ENCODE data around the gene BMP6. TPM values are rescaled to one million over a fixed set of nuclear protein-coding genes. Genes with fewer than 3 reads are reported as not detected.

BMP6 gene
- total RNA-seq, 1 donor from 2014 or later: 0.41 TPM

GRCh38 chr6:7747901-7748504 is 22.1 kb downstream of the BMP6 start:
- H3K9me3 Mint-ChIP-seq: no peaks in the 10 kb centered on the region
- no peaks in the 10 kb centered on the region for H4K20me1 ChIP-seq (ENCODE audit: low read depth)
- no peaks in the 10 kb centered on the region for H3F3A ChIP-seq (ENCODE audit: low read depth)
- H3K27ac ChIP-seq: no peak overlapping the region
- H3K4me3 Mint-ChIP-seq: no peak overlapping the region
- H3K4me3 ChIP-seq: no peak overlapping the region
- no peak overlapping the region for H3K4me2 ChIP-seq
- DNase-seq (ENCODE audit: low spot score): no peak
- no peaks in the 10 kb centered on the region for H3K27me3 ChIP-seq
- H3K4me1 Mint-ChIP-seq: peaks cover 11% of the 10 kb centered on the region
- H3K9me3 ChIP-seq (ENCODE audit: low read depth): no peaks in the 10 kb centered on the region
- no peak overlapping the region for H3K27ac Mint-ChIP-seq
- no peaks in the 10 kb centered on the region for H3K36me3 Mint-ChIP-seq
- H3K4me1 ChIP-seq: no peaks in the 10 kb centered on the region
- no peak overlapping the region for H3K9ac ChIP-seq
- no peak overlapping the region for H2AFZ ChIP-seq (replicated peaks)
- no peaks in the 10 kb centered on the region for H3K36me3 ChIP-seq
- H3K79me2 ChIP-seq (ENCODE audit: low read depth): no peaks in the 10 kb centered on the region
- H3K27me3 Mint-ChIP-seq (ENCODE audit: insufficient read depth, low read depth): peaks cover 2% of the 10 kb centered on the region
- TF ChIP-seq EZH2 (IDR thresholded peaks at IDR 0.05) (no peak), EZH2phosphoT487 (IDR thresholded peaks at IDR 0.05) (no peak)
- TF ChIP-seq, protein P1, sequence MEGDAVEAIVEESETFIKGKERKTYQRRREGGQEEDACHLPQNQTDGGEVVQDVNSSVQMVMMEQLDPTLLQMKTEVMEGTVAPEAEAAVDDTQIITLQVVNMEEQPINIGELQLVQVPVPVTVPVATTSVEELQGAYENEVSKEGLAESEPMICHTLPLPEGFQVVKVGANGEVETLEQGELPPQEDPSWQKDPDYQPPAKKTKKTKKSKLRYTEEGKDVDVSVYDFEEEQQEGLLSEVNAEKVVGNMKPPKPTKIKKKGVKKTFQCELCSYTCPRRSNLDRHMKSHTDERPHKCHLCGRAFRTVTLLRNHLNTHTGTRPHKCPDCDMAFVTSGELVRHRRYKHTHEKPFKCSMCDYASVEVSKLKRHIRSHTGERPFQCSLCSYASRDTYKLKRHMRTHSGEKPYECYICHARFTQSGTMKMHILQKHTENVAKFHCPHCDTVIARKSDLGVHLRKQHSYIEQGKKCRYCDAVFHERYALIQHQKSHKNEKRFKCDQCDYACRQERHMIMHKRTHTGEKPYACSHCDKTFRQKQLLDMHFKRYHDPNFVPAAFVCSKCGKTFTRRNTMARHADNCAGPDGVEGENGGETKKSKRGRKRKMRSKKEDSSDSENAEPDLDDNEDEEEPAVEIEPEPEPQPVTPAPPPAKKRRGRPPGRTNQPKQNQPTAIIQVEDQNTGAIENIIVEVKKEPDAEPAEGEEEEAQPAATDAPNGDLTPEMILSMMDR (IDR thresholded peaks at IDR 0.05): no peak

- Histone ChIP-seq H3K4me1 (no peaks in the 10 kb centered on the region), H3K9me3 (ENCODE audit: low read depth) (no peaks in the 10 kb centered on the region), H3K4me2 (no peak overlapping the region), H3K36me3 (no peaks in the 10 kb centered on the region), H3K27me3 (no peaks in the 10 kb centered on the region), H3K4me3 (no peak overlapping the region), H3K79me2 (ENCODE audit: low read depth) (no peaks in the 10 kb centered on the region), H3K9ac (no peak overlapping the region), H2AFZ (replicated peaks) (no peak overlapping the region), H3K27ac (no peak overlapping the region), H3F3A (ENCODE audit: low read depth) (no peaks in the 10 kb centered on the region), H4K20me1 (ENCODE audit: low read depth) (no peaks in the 10 kb centered on the region)
- no peak overlapping the region for H3K27ac Mint-ChIP-seq
- H3K4me3 Mint-ChIP-seq: no peak overlapping the region
- DNase-seq (ENCODE audit: low spot score): no peak
- H3K9me3 Mint-ChIP-seq: no peaks in the 10 kb centered on the region
- peaks cover 11% of the 10 kb centered on the region for H3K4me1 Mint-ChIP-seq
- TF ChIP-seq EZH2phosphoT487 (IDR thresholded peaks at IDR 0.05): no peak
- TF ChIP-seq, protein P1 (IDR thresholded peaks at IDR 0.05): no peak
- TF ChIP-seq EZH2 (IDR thresholded peaks at IDR 0.05): no peak
- H3K27me3 Mint-ChIP-seq (ENCODE audit: insufficient read depth, low read depth): peaks cover 2% of the 10 kb centered on the region
- H3K36me3 Mint-ChIP-seq: no peaks in the 10 kb centered on the region
Observed at GRCh38 chr6:7749478-7749877, 23.6 kb downstream of the BMP6 start.

GRCh38 chr6:7750197-7750596 is 24.3 kb downstream of the BMP6 start:
- Mint-ChIP-seq H3K36me3 (no peaks in the 10 kb centered on the region), H3K27ac (no peak overlapping the region), H3K4me3 (no peak overlapping the region), H3K27me3 (ENCODE audit: insufficient read depth, low read depth) (peaks cover 2% of the 10 kb centered on the region), H3K4me1 (peaks cover 11% of the 10 kb centered on the region), H3K9me3 (no peaks in the 10 kb centered on the region)
- H3K4me2 ChIP-seq: no peak overlapping the region
- H3K36me3 ChIP-seq: no peaks in the 10 kb centered on the region
- no peaks in the 10 kb centered on the region for H3K79me2 ChIP-seq (ENCODE audit: low read depth)
- no peaks in the 10 kb centered on the region for H3K4me1 ChIP-seq
- no peak overlapping the region for H3K9ac ChIP-seq
- H2AFZ ChIP-seq (replicated peaks): no peak overlapping the region
- no peak for DNase-seq (ENCODE audit: low spot score)
- H3K4me3 ChIP-seq: no peak overlapping the region
- no peaks in the 10 kb centered on the region for H3K27me3 ChIP-seq
- H3K27ac ChIP-seq: no peak overlapping the region
- H3F3A ChIP-seq (ENCODE audit: low read depth): no peaks in the 10 kb centered on the region
- no peaks in the 10 kb centered on the region for H4K20me1 ChIP-seq (ENCODE audit: low read depth)
- H3K9me3 ChIP-seq (ENCODE audit: low read depth): no peaks in the 10 kb centered on the region
- TF ChIP-seq, protein P1 (IDR thresholded peaks at IDR 0.05): no peak
- TF ChIP-seq EZH2 (IDR thresholded peaks at IDR 0.05): no peak
- TF ChIP-seq EZH2phosphoT487 (IDR thresholded peaks at IDR 0.05): no peak
